HCT116 (cell line): ENCODE data around the gene TRAF3IP1. TPM values are rescaled to one million over a fixed set of nuclear protein-coding genes. Genes with fewer than 3 reads are reported as not detected.

Experiments
- ATAC-seq: fragments of 200-7000 bp; cut with Tn5 transposase; 2 replicates; pipeline ENCODE4 v1.9.1; 2020; ENCODE audit warnings: mild to moderate bottlenecking, moderate library complexity
- BruUV-seq: library from RNA; stranded (reverse); fragments of 400-500 nt; replicated peaks from 2 replicates; lab custom pipeline; 2021; lab: Mats Ljungman, UMichigan
- CTCF ChIA-PET: fragments of 300-600 bp; sonication (Branson Sonifier 250); formaldehyde crosslinking; loops from one replicate; lab custom pipeline; 2021; ENCODE audit warnings: antibody characterized with exemption; lab: Charles Lee
- POLR2A ChIA-PET: fragments of 300-600, 350-600 bp; sonication (Branson Sonifier 250); formaldehyde crosslinking; loops from one replicate; lab custom pipeline; 2021; ENCODE audit warnings: antibody characterized with exemption; lab: Charles Lee
- RAD21 ChIA-PET, 2 experiments: fragments of 300-600 bp; sonication (Branson Sonifier 250); formaldehyde crosslinking; loops; one replicate each; lab custom pipeline; 2023; ENCODE audit warnings: low total read pairs in 2 of 2; ENCODE audit not compliant: uncharacterized antibody in 2 of 2, unreplicated experiment in 2 of 2, low non-redundant PET in 1 of 2; lab: Charles Lee
- DNase-seq: peaks from one replicate; pipeline ENCODE4 v3.0.0-alpha.2; 2010; ENCODE audit warnings: low read depth, low spot score
- H2AFZ ChIP-seq: fragments of 200-600 bp; shearing (Covaris generic), sonication (generic); 2 replicates; pipeline ENCODE4 v1.6.1; 2017; ENCODE audit warnings: low read depth, mixed run types, mixed read lengths, antibody characterized with exemption, low read length; ENCODE audit not compliant: poor library complexity, severe bottlenecking
- H3K27ac ChIP-seq: 2 replicates; pipeline ENCODE4 v1.5.1; 2012; ENCODE audit warnings: low read depth, low read length
- H3K27me3 ChIP-seq: fragments of 200-600 bp; sonication (generic); 2 replicates; pipeline ENCODE4 v1.6.1; 2016; ENCODE audit warnings: mixed run types, low read length, mixed read lengths; ENCODE audit not compliant: insufficient read depth
- H3K36me3 ChIP-seq, 2 experiments: fragments of 200-500 bp in 1 of 2; fragments of 200-600 bp in 1 of 2; sonication (Bioruptor generic) in 1 of 2; sonication (generic) in 1 of 2; 2 replicates each; pipeline versions ENCODE4 v1.5.1 to v1.6.1; 2014 to 2016; ENCODE audit warnings: low read length in 2 of 2, inconsistent platforms in 1 of 2, mixed read lengths in 1 of 2, mixed run types in 1 of 2; ENCODE audit not compliant: insufficient read depth in 2 of 2, control insufficient read depth in 1 of 2
- H3K4me1 ChIP-seq, 2 experiments: fragments of 200-600 bp in 1 of 2; sonication (generic) in 1 of 2; 2 replicates each; pipeline versions ENCODE4 v1.5.1 to v1.6.1; 2012 to 2017; ENCODE audit warnings: low read length in 2 of 2, inconsistent platforms in 1 of 2, mild to moderate bottlenecking in 1 of 2, mixed read lengths in 1 of 2, mixed run types in 1 of 2, moderate library complexity in 1 of 2; ENCODE audit not compliant: insufficient read depth in 2 of 2, control insufficient read depth in 1 of 2
- H3K4me2 ChIP-seq: fragments of 200-600 bp; sonication (generic); 2 replicates; pipeline ENCODE4 v1.6.1; 2017; ENCODE audit warnings: mixed run types, low read length, mixed read lengths
- H3K4me3 ChIP-seq, 2 experiments: fragments of 200-600 bp in 1 of 2; sonication (generic) in 1 of 2; replicated peaks in 1 of 2; 2 replicates each; pipeline ENCODE4 v1.5.1; 2011 to 2016; ENCODE audit warnings: low read length in 2 of 2, control low read depth in 1 of 2, low read depth in 1 of 2, mild to moderate bottlenecking in 1 of 2, mixed read lengths in 1 of 2, mixed run types in 1 of 2
- H3K79me2 ChIP-seq: fragments of 200-600 bp; sonication (generic); 2 replicates; pipeline ENCODE4 v1.6.1; 2017; ENCODE audit warnings: mild to moderate bottlenecking, mixed run types, low read length, moderate library complexity, mixed read lengths; ENCODE audit not compliant: insufficient read depth
- H3K9ac ChIP-seq: fragments of 200-600 bp; sonication (generic); 2 replicates; pipeline ENCODE4 v1.6.1; 2016; ENCODE audit warnings: low read length, mixed read lengths
- H3K9me2 ChIP-seq: fragments of 200-600 bp; sonication (generic), shearing (Covaris generic); 2 replicates; pipeline ENCODE4 v1.6.1; 2017; ENCODE audit warnings: mixed run types, mild to moderate bottlenecking, moderate library complexity; ENCODE audit not compliant: insufficient read depth
- H3K9me3 ChIP-seq, 2 experiments: fragments of 200-500 bp in 1 of 2; fragments of 200-600 bp in 1 of 2; sonication (Bioruptor generic) in 1 of 2; sonication (generic) in 1 of 2; 2 replicates each; pipeline ENCODE4 v1.6.1; 2014 to 2017; ENCODE audit warnings: low read length in 2 of 2, mixed read lengths in 2 of 2, inconsistent platforms in 1 of 2, low read depth in 1 of 2, mild to moderate bottlenecking in 1 of 2, mixed run types in 1 of 2, moderate library complexity in 1 of 2; ENCODE audit not compliant: control insufficient read depth in 1 of 2, insufficient read depth in 1 of 2
- H4K20me1 ChIP-seq: fragments of 200-600 bp; sonication (generic), shearing (Covaris generic); 2 replicates; pipeline ENCODE4 v1.6.1; 2017; ENCODE audit warnings: mixed run types, mild to moderate bottlenecking, moderate library complexity; ENCODE audit not compliant: insufficient read depth
- ATF3 ChIP-seq: IDR thresholded peaks from 2 replicates; pipeline ENCODE4 v1.6.1; 2012
- CBX3 ChIP-seq: IDR thresholded peaks from 2 replicates; pipeline ENCODE4 v1.6.1; 2012; ENCODE audit warnings: low read depth
- CEBPB ChIP-seq: IDR thresholded peaks from 2 replicates; pipeline ENCODE4 v1.6.1; 2012; ENCODE audit warnings: low read depth
- CTCF ChIP-seq, 3 experiments: fragments of 200-600 bp in 1 of 3; sonication (generic) in 1 of 3; IDR thresholded peaks in 2 of 3; conservative IDR thresholded peaks in 1 of 3; 2 replicates each; pipeline ENCODE4 v1.5.1; 2012 to 2017; ENCODE audit warnings: low read depth in 2 of 3, low read length in 2 of 3, antibody characterized with exemption in 1 of 3, borderline replicate concordance in 1 of 3, control low read depth in 1 of 3, mild to moderate bottlenecking in 1 of 3, mixed read lengths in 1 of 3, mixed run types in 1 of 3, moderate library complexity in 1 of 3; ENCODE audit not compliant: insufficient read depth in 1 of 3
- ELF1 ChIP-seq: IDR thresholded peaks from 2 replicates; pipeline ENCODE4 v1.6.1; 2012; ENCODE audit warnings: low read depth, borderline replicate concordance
- EZH2 ChIP-seq: fragments of 200-600 bp; sonication (generic); IDR thresholded peaks from 2 replicates; pipeline ENCODE4 v1.6.1; 2017; ENCODE audit warnings: antibody characterized with exemption, mixed run types
- FOSL1 ChIP-seq: IDR thresholded peaks from 2 replicates; pipeline ENCODE4 v1.6.1; 2012; ENCODE audit warnings: low read depth
- POLR2AphosphoS5 ChIP-seq: IDR thresholded peaks from 2 replicates; pipeline ENCODE4 v1.6.1; 2011; ENCODE audit warnings: mild to moderate bottlenecking, low read depth, low read length, moderate library complexity
- RAD21 ChIP-seq: IDR thresholded peaks from 2 replicates; pipeline ENCODE4 v1.6.1; 2012; ENCODE audit warnings: low read depth, mild to moderate bottlenecking
- SP1 ChIP-seq: IDR thresholded peaks from 2 replicates; pipeline ENCODE4 v1.6.1; 2012; ENCODE audit warnings: low read depth
- intact Hi-C: fragments of 100-400 bp; cut with micrococcal nuclease; formaldehyde crosslinking; loops from 2 replicates; pipeline ENCODE4 v1.10.0; 2022
- total RNA-seq: library from RNA; stranded (reverse); gene quantifications from one replicate; pipeline ENCODE4 v1.2.1, GENCODE V29; 2021; ENCODE audit not compliant: unreplicated experiment
- TF ChIP-seq, protein P1 (sequence below): IDR thresholded peaks from 2 replicates; pipeline ENCODE4 v1.6.1; 2011; ENCODE audit warnings: mild to moderate bottlenecking, low read length, moderate library complexity; ENCODE audit not compliant: insufficient replicate concordance; ENCODE audit errors: extremely low read depth

Gene TRAF3IP1
- total RNA-seq, 1 experiment from 2014 or later: 19.4 TPM

GRCh38 chr2:238444242-238444641 lies 123.9 kb downstream of the TRAF3IP1 start:
- no peak overlapping the region for H3K4me3 ChIP-seq
- H2AFZ ChIP-seq: no peak overlapping the region
- peaks cover 69% of the 10 kb centered on the region for H3K79me2 ChIP-seq
- H4K20me1 ChIP-seq: no peaks in the 10 kb centered on the region
- no peak for TF ChIP-seq RAD21
- TF ChIP-seq CBX3: no peak
- TF ChIP-seq ELF1: no peak
- no peak for TF ChIP-seq SP1
- no peak for TF ChIP-seq EZH2
- H3K27me3 ChIP-seq: no peaks in the 10 kb centered on the region
- DNase-seq: no peak
- intact Hi-C loops: no loop called here
- ATAC-seq: no peak
- no peaks in the 10 kb centered on the region for H3K9me2 ChIP-seq
- CTCF ChIA-PET: no interaction called here
- H3K4me2 ChIP-seq: no peak overlapping the region
- H3K9me3 ChIP-seq: no peaks in the 10 kb centered on the region
- H3K27ac ChIP-seq: no peak overlapping the region
- no peak overlapping the region for H3K9ac ChIP-seq
- no TSS peak for BruUV-seq
- POLR2A ChIA-PET: no interaction called here
- H3K4me1 ChIP-seq: peaks cover 13 to 32% of the 10 kb centered on the region in 2 experiments
- peaks cover 24 to 43% of the 10 kb centered on the region in 2 experiments for H3K36me3 ChIP-seq
- RAD21 ChIA-PET: no interaction called here

DNA sequence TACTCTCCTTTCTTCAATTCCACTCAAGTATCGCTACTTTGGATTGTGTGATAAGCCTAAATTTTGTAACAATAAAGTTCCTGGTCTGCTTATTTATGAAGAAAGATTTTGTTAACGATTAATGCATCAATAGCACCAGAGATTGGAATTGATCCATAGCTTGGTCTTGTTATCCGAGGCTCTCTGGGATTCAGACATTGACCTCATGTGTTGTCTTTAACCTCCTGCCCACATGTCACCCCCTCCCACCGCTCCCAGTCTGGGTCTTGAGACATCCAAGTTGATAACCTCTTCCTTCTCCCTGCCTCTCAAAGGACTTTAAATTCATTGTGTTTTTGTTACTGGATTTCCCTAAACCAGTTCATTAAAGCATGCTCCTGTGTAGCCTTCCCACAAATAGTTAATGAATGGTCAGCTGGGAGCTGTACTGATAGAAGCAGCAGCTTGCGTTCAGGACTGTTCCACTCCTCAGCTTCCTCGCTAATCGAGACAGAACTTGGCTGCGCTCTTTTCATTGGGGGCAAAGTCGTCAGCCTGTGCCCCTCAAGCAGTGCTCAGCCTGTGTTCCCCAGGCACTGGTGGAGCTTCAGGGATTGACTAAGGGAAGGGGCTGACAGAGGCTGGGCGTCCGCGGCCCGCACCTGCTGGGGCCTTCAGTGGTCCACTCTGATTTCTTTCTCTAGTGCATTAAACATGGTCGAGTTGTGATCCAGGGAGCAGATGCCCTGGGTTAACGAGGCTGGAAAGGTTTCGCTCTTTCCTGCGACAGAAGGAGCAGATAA lies 125.3 kb downstream of the TRAF3IP1 start:
- H3K4me1 ChIP-seq: peaks cover 3 to 19% of the 10 kb centered on the region in 2 experiments
- intact Hi-C loops: no loop called here
- H2AFZ ChIP-seq: no peak overlapping the region
- H3K79me2 ChIP-seq: peaks cover 69% of the 10 kb centered on the region
- no peaks in the 10 kb centered on the region for H3K27me3 ChIP-seq
- no peak overlapping the region for H3K4me3 ChIP-seq
- peaks cover 30 to 49% of the 10 kb centered on the region in 2 experiments for H3K36me3 ChIP-seq
- no peak overlapping the region for H3K4me2 ChIP-seq
- no TSS peak for BruUV-seq
- no peaks in the 10 kb centered on the region for H3K9me2 ChIP-seq
- DNase-seq (no peak), ATAC-seq (no peak)
- no peaks in the 10 kb centered on the region for H4K20me1 ChIP-seq
- RAD21 ChIA-PET: no interaction called here
- POLR2A ChIA-PET: no interaction called here
- H3K27ac ChIP-seq: no peak overlapping the region
- H3K9me3 ChIP-seq: no peaks in the 10 kb centered on the region
- CTCF ChIA-PET: no interaction called here
- no peak overlapping the region for H3K9ac ChIP-seq
- no peak for TF ChIP-seq CTCF (IDR thresholded peaks at IDR 0.05 in 2 of 3, conservative IDR thresholded peaks at IDR 0.05 in 1 of 3; ENCODE audit: borderline replicate concordance in 1 of 3, insufficient read depth in 1 of 3, low read depth in 2 of 3, low read length in 2 of 3)
- TF ChIP-seq EZH2: no peak
- TF ChIP-seq FOSL1: no peak
- TF ChIP-seq SP1: no peak
- TF ChIP-seq ATF3: no peak
- TF ChIP-seq, protein P1, sequence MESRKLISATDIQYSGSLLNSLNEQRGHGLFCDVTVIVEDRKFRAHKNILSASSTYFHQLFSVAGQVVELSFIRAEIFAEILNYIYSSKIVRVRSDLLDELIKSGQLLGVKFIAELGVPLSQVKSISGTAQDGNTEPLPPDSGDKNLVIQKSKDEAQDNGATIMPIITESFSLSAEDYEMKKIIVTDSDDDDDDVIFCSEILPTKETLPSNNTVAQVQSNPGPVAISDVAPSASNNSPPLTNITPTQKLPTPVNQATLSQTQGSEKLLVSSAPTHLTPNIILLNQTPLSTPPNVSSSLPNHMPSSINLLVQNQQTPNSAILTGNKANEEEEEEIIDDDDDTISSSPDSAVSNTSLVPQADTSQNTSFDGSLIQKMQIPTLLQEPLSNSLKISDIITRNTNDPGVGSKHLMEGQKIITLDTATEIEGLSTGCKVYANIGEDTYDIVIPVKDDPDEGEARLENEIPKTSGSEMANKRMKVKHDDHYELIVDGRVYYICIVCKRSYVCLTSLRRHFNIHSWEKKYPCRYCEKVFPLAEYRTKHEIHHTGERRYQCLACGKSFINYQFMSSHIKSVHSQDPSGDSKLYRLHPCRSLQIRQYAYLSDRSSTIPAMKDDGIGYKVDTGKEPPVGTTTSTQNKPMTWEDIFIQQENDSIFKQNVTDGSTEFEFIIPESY: no peak
- TF ChIP-seq RAD21: no peak
- no peak for TF ChIP-seq CEBPB
- TF ChIP-seq POLR2AphosphoS5: no peak
